ENCODE measurements around the gene RPL36. TPM values are rescaled to one million over a fixed set of nuclear protein-coding genes. Genes with fewer than 3 reads are reported as not detected.

The RPL36 gene
- total and polyA plus RNA-seq, 2 experiments from 2014 or later, result 895 to 3,204 TPM

DNA sequence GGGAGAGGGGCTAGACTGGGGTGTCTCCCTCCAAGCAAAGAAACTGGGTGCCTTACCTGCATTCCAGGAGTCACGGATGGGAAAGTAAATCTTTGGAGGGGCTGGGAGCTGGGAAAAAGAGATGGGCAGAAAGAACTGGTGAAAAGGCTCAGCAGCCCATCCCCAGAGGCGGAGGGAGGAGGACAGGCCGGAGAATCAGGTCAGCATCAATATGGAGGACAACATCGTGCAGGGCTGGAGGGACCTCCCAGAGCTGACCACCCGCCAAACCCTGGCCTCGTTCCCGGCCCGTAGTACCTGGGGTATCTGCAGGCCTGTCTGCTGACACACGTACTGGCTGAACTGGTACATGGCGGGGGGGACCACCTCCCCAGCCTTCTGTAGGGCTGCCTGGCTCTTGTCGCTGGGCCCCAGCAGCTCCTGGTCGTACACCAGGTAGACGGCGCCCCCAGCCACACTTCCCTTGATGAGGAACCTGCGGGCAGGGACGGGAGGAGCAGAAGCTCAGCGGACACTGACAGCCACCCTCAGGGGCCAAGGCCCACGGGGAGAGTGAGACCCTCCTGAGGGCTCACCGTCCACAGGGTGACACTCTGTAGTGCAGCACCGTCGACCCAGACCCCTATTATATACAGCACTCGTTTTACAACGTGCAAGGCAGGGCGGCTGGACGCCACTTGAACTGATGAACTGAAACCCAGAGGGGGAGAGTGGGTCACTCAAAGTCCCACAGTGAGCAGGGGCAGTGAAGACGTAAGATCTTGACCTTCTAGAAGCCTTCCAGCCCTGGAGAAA is 10.6 kb upstream of the RPL36 start:
- H3K36me3 ChIP-seq (ENCODE audit: insufficient read depth), result no peaks in the 10 kb centered on the region
- no peaks in the 10 kb centered on the region; the same call in 1 of the 3 replicates for H3K36me3 Mint-ChIP-seq (ENCODE audit: low read depth)
- peak overlapping the region; percentile 95 for H3K4me2 ChIP-seq
- peak overlapping the region; percentile 89 for H3K4me3 ChIP-seq
- peak overlapping the region; percentile 99 for H2AFZ ChIP-seq
- no peaks in the 10 kb centered on the region for H3K79me2 ChIP-seq (replicated peaks; ENCODE audit: insufficient read depth)
- H3K4me3 Mint-ChIP-seq, result peak overlapping the region; percentile 98
- H3K27ac ChIP-seq (ENCODE audit: low read depth), result no peak overlapping the region
- peaks cover 31% of the 10 kb centered on the region for H3K27me3 Mint-ChIP-seq (ENCODE audit: insufficient read depth, low read depth, poor library complexity)
- DNase-seq (ENCODE audit: low spot score), result no peak
- no peaks in the 10 kb centered on the region; the same call in none of the 2 replicates for H4K20me1 ChIP-seq (replicated peaks; ENCODE audit: insufficient read depth)
- no peaks in the 10 kb centered on the region for H3K9me3 Mint-ChIP-seq
- peak overlapping the region; percentile 92 for H3K27ac Mint-ChIP-seq
- TF ChIP-seq CTCF (conservative IDR thresholded peaks at IDR 0.05; ENCODE audit: low read depth in 2 of 2), result no peak
- H3K9me2 ChIP-seq (ENCODE audit: insufficient read depth), result peaks cover 7% of the 10 kb centered on the region
- no peaks in the 10 kb centered on the region; the same call in 1 of the 2 replicates for H3K4me1 ChIP-seq (ENCODE audit: insufficient read depth)
- H3K4me1 Mint-ChIP-seq, result peaks cover 17% of the 10 kb centered on the region
- 0 out of 2 replicates have a peak, but pooled peaks cover 4% of the 10 kb centered on the region for H3F3A ChIP-seq (replicated peaks; ENCODE audit: low read depth)
- H3K27me3 ChIP-seq (ENCODE audit: insufficient read depth), result no peaks in the 10 kb centered on the region
- ATAC-seq, result peak; percentile 1; the same call in 2 of the 3 replicates

DNA sequence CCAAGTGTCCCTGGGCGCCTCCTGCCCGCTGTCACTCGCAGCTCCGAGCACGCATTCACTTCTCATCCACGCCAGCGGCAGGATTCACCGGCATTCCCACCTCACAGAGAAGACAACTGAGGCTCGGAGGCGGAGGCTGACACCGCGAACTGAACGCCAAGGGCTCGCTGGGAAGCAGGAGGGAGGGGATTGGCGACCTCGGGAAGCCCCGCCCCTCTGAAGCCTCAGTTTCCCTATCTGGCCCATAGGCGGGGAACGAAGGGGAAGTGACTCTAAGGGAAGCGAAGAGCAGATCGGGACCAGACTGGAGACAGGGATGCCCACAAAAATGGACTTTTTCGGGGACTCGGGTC is 10.0 kb upstream of the RPL36 start:
- no peaks in the 10 kb centered on the region; the same call in 1 of the 3 replicates for H3K36me3 Mint-ChIP-seq (ENCODE audit: low read depth)
- DNase-seq (ENCODE audit: low spot score) (peak; percentile 61), ATAC-seq (peak; percentile 30)
- H3K4me3 Mint-ChIP-seq, result peak overlapping the region; percentile 98
- no peaks in the 10 kb centered on the region for H3K27me3 ChIP-seq (ENCODE audit: insufficient read depth)
- H3K79me2 ChIP-seq (replicated peaks; ENCODE audit: insufficient read depth), result no peaks in the 10 kb centered on the region
- H2AFZ ChIP-seq, result peak overlapping the region; percentile 99
- H3K9me3 Mint-ChIP-seq, result no peaks in the 10 kb centered on the region
- H3K27ac ChIP-seq (ENCODE audit: low read depth), result no peak overlapping the region
- peaks cover 7% of the 10 kb centered on the region for H3K9me2 ChIP-seq (ENCODE audit: insufficient read depth)
- peaks cover 13% of the 10 kb centered on the region for H3K4me1 Mint-ChIP-seq
- peak overlapping the region; percentile 89 for H3K4me3 ChIP-seq
- H3F3A ChIP-seq (replicated peaks; ENCODE audit: low read depth), result 0 out of 2 replicates have a peak, but pooled peaks cover 4% of the 10 kb centered on the region
- H3K4me1 ChIP-seq (ENCODE audit: insufficient read depth), result no peaks in the 10 kb centered on the region; the same call in 1 of the 2 replicates
- H3K36me3 ChIP-seq (ENCODE audit: insufficient read depth), result no peaks in the 10 kb centered on the region
- peak overlapping the region; percentile 95 for H3K4me2 ChIP-seq
- H4K20me1 ChIP-seq (replicated peaks; ENCODE audit: insufficient read depth), result no peaks in the 10 kb centered on the region; the same call in 1 of the 2 replicates
- peak overlapping the region; percentile 92 for H3K27ac Mint-ChIP-seq
- H3K27me3 Mint-ChIP-seq (ENCODE audit: insufficient read depth, low read depth, poor library complexity), result peaks cover 30% of the 10 kb centered on the region
- TF ChIP-seq NANOG (IDR thresholded peaks at IDR 0.05; ENCODE audit: borderline replicate concordance), result no peak
- TF ChIP-seq EZH2 (IDR thresholded peaks at IDR 0.05; ENCODE audit: low read depth, unreplicated experiment), result no peak
- no peak for TF ChIP-seq EZH2phosphoT487 (IDR thresholded peaks at IDR 0.05; ENCODE audit: unreplicated experiment)
- TF ChIP-seq, protein P1, sequence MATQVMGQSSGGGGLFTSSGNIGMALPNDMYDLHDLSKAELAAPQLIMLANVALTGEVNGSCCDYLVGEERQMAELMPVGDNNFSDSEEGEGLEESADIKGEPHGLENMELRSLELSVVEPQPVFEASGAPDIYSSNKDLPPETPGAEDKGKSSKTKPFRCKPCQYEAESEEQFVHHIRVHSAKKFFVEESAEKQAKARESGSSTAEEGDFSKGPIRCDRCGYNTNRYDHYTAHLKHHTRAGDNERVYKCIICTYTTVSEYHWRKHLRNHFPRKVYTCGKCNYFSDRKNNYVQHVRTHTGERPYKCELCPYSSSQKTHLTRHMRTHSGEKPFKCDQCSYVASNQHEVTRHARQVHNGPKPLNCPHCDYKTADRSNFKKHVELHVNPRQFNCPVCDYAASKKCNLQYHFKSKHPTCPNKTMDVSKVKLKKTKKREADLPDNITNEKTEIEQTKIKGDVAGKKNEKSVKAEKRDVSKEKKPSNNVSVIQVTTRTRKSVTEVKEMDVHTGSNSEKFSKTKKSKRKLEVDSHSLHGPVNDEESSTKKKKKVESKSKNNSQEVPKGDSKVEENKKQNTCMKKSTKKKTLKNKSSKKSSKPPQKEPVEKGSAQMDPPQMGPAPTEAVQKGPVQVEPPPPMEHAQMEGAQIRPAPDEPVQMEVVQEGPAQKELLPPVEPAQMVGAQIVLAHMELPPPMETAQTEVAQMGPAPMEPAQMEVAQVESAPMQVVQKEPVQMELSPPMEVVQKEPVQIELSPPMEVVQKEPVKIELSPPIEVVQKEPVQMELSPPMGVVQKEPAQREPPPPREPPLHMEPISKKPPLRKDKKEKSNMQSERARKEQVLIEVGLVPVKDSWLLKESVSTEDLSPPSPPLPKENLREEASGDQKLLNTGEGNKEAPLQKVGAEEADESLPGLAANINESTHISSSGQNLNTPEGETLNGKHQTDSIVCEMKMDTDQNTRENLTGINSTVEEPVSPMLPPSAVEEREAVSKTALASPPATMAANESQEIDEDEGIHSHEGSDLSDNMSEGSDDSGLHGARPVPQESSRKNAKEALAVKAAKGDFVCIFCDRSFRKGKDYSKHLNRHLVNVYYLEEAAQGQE (IDR thresholded peaks at IDR 0.05; ENCODE audit: unreplicated experiment), result no peak
- peak; percentile 37; the same call in 1 of the 2 replicates for TF ChIP-seq POLR2AphosphoS5 (IDR thresholded peaks at IDR 0.05; ENCODE audit: low read depth)
- TF ChIP-seq CTCF (conservative IDR thresholded peaks at IDR 0.05; ENCODE audit: low read depth in 2 of 2), result no peak
